PFSK-1 (cell line): ENCODE measurements around the gene IL17B. TPM values are rescaled to one million over a fixed set of nuclear protein-coding genes. Genes with fewer than 3 reads are reported as not detected.

ENCODE experiments used
- FOXP2 ChIP-seq: optimal IDR thresholded peaks from 2 replicates; pipeline ENCODE3; 2011; ENCODE audit warnings: borderline replicate concordance, control low read depth, inconsistent platforms; ENCODE audit not compliant: insufficient read depth; ENCODE audit errors: extremely low read length, extremely low read depth
- POLR2AphosphoS5 ChIP-seq: IDR thresholded peaks from 2 replicates; pipeline ENCODE4 v1.6.1; 2012; ENCODE audit warnings: low read depth, mild to moderate bottlenecking, control low read depth, low read length, moderate library complexity
- REST ChIP-seq, 2 experiments: IDR thresholded peaks; 2 replicates each; pipeline versions ENCODE4 v1.6.1 to v1.8.0; 2011 to 2012; ENCODE audit warnings: low read depth in 2 of 2, low read length in 2 of 2, control low read depth in 1 of 2, inconsistent platforms in 1 of 2, mild to moderate bottlenecking in 1 of 2, moderate library complexity in 1 of 2; ENCODE audit not compliant: insufficient read depth in 1 of 2
- SIN3A ChIP-seq: IDR thresholded peaks from 2 replicates; pipeline ENCODE4 v1.6.1; 2012; ENCODE audit warnings: mild to moderate bottlenecking, low read length, moderate library complexity, borderline replicate concordance; ENCODE audit not compliant: insufficient read depth
- TAF1 ChIP-seq: IDR thresholded peaks from 2 replicates; pipeline ENCODE4 v1.6.1; 2012; ENCODE audit warnings: low read length, control low read depth, borderline replicate concordance; ENCODE audit not compliant: insufficient read depth
- polyA plus RNA-seq: library from polyadenylated mRNA; unstranded; fragments of >200 nt; gene quantifications from one replicate; pipeline ENCODE4 v1.2.1, GENCODE V29; 2012; ENCODE audit warnings: low read depth, missing spikeins; ENCODE audit not compliant: insufficient read length

Gene IL17B
- polyA plus RNA-seq = 0.54 TPM

- no peak for TF ChIP-seq FOXP2
Observed at GRCh38 chr5:149379177-149379761, at the start of gene IL17B. Gene IL17B, minus strand, starts transcription at chr5:149379292. Its CDS starts 67 bp downstream, at chr5:149379225.

- no peak for TF ChIP-seq SIN3A
Observed at GRCh38 chr5:149428032-149428431, 48.9 kb upstream of the IL17B start.

- TF ChIP-seq REST (IDR thresholded peaks at IDR 0.05; ENCODE audit: insufficient read depth in 1 of 2, low read depth in 2 of 2, low read length in 2 of 2) (no peak), FOXP2 (no peak), TAF1 (no peak), POLR2AphosphoS5 (no peak), SIN3A (no peak)
Observed at GRCh38 chr5:149427374-149427773, 48.3 kb upstream of the IL17B start.

GRCh38 chr5:149426931-149427330 lies 47.8 kb upstream of the IL17B start:
- TF ChIP-seq POLR2AphosphoS5 (no peak), TAF1 (no peak), REST (IDR thresholded peaks at IDR 0.05; ENCODE audit: insufficient read depth in 1 of 2, low read depth in 2 of 2, low read length in 2 of 2) (no peak), SIN3A (no peak), FOXP2 (no peak)

GRCh38 chr5:149425729-149426128 lies 46.6 kb upstream of the IL17B start:
- TF ChIP-seq FOXP2 (no peak), REST (IDR thresholded peaks at IDR 0.05; ENCODE audit: insufficient read depth in 1 of 2, low read depth in 2 of 2, low read length in 2 of 2) (no peak), SIN3A (no peak), TAF1 (no peak), POLR2AphosphoS5 (no peak)

GRCh38 chr5:149424371-149425315 lies 45.6 kb upstream of the IL17B start:
- no peak for TF ChIP-seq FOXP2
- no peak for TF ChIP-seq POLR2AphosphoS5
- TF ChIP-seq TAF1 = no peak
- TF ChIP-seq REST (IDR thresholded peaks at IDR 0.05; ENCODE audit: insufficient read depth in 1 of 2, low read depth in 2 of 2, low read length in 2 of 2) = no peak
- TF ChIP-seq SIN3A = no peak
